HG02678 (cell line): ENCODE measurements around the gene MORC1.
"Not testable (repeated sequence)": the region's sequence is repeated elsewhere in the genome, so short reads cannot be mapped to it uniquely, and the experiment has no call there.

Source experiments
- ATAC-seq: cut with Tn5 transposase; IDR thresholded peaks from one replicate; pipeline ENCODE4 v1.9.1; 2021; ENCODE audit warnings: mild to moderate bottlenecking, moderate library complexity; ENCODE audit not compliant: unreplicated experiment

The MORC1 gene

GRCh38 chr3:109109574-109109973 is 8.4 kb downstream of the MORC1 start:
- no peak for ATAC-seq

- ATAC-seq = no peak
Observed at GRCh38 chr3:109098079-109098644, 19.8 kb downstream of the MORC1 start.

GRCh38 chr3:109095166-109095565 is 22.8 kb downstream of the MORC1 start:
- ATAC-seq = no peak

- ATAC-seq = no peak
Observed at GRCh38 chr3:109093561-109093960, 24.4 kb downstream of the MORC1 start.

- ATAC-seq = no peak
Observed at GRCh38 chr3:109091846-109092245, 26.1 kb downstream of the MORC1 start.

GRCh38 chr3:109089265-109089664 is 28.7 kb downstream of the MORC1 start:
- no peak for ATAC-seq

- peak; percentile 100 for ATAC-seq
Observed at GRCh38 chr3:109081746-109082510, 36.0 kb downstream of the MORC1 start.

GRCh38 chr3:109080090-109080489 is 37.8 kb downstream of the MORC1 start:
- not testable (repeated sequence) for ATAC-seq

GRCh38 chr3:109073116-109073515 is 44.8 kb downstream of the MORC1 start:
- ATAC-seq = no peak

GRCh38 chr3:109072194-109072593 is 45.7 kb downstream of the MORC1 start:
- peak; percentile 90 for ATAC-seq

GRCh38 chr3:109071350-109072142 is 46.4 kb downstream of the MORC1 start:
- ATAC-seq = peak; percentile 31

GRCh38 chr3:109070211-109070610 is 47.7 kb downstream of the MORC1 start:
- no peak for ATAC-seq

GRCh38 chr3:109066864-109067263 is 51.1 kb downstream of the MORC1 start:
- no peak for ATAC-seq

GRCh38 chr3:109059264-109059663 is 58.7 kb downstream of the MORC1 start:
- peak; percentile 81 for ATAC-seq

- no peak for ATAC-seq
Observed at GRCh38 chr3:109057616-109058015, 60.3 kb downstream of the MORC1 start.

GRCh38 chr3:109057056-109057455 is 60.9 kb downstream of the MORC1 start:
- no peak for ATAC-seq

- ATAC-seq = peak; percentile 70
Observed at GRCh38 chr3:109050591-109051167, 67.3 kb downstream of the MORC1 start.

GRCh38 chr3:109047366-109047765 is 70.6 kb downstream of the MORC1 start:
- no peak for ATAC-seq

- no peak for ATAC-seq
Observed at GRCh38 chr3:109045271-109046040, 72.5 kb downstream of the MORC1 start.

GRCh38 chr3:109035082-109035481 is 82.9 kb downstream of the MORC1 start:
- ATAC-seq = no peak
